HTR-8/SVneo (cell line): ENCODE data around the gene MCF2L.

Experiments used
- DNase-seq: peaks from one replicate; pipeline ENCODE4 v3.0.0; 2011; ENCODE audit warnings: low spot score, mixed read lengths; ENCODE audit not compliant: insufficient read length
- FAIRE-seq: peaks from 2 replicates; lab custom pipeline; 2011; peaks lifted over from hg19 to GRCh38; lab: Jason Lieb, UNC

The MCF2L gene

DNA sequence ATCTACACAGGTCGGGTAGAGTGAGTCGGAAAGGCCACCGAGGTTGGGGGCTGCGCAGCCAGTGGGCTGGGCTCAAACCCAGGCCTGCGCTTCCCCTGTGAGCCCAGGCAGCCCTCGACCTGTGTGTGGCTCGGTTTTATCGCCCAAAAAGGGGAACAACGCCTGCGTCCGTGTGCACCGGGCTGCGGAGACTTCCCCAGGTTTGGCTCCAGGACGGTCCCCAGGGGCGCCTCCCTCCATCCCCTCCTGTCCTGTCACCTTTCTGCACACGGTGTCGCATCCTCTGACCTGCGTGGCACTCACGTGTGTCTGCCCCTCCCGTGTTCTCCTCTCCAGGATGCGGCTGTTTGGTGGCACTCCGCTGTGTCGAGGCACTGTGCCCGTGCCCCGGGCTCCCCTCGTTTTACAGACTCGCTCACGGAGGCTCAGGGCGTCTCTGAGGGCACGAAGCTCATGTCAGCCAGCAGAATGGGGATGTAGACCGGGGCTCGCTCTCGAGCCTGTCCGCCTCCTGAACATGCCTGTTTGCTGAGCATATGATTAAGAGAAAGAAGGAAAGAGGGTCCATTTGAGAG is 25.9 kb downstream of the MCF2L start:
- FAIRE-seq: no peak
- DNase-seq: no peak

DNA sequence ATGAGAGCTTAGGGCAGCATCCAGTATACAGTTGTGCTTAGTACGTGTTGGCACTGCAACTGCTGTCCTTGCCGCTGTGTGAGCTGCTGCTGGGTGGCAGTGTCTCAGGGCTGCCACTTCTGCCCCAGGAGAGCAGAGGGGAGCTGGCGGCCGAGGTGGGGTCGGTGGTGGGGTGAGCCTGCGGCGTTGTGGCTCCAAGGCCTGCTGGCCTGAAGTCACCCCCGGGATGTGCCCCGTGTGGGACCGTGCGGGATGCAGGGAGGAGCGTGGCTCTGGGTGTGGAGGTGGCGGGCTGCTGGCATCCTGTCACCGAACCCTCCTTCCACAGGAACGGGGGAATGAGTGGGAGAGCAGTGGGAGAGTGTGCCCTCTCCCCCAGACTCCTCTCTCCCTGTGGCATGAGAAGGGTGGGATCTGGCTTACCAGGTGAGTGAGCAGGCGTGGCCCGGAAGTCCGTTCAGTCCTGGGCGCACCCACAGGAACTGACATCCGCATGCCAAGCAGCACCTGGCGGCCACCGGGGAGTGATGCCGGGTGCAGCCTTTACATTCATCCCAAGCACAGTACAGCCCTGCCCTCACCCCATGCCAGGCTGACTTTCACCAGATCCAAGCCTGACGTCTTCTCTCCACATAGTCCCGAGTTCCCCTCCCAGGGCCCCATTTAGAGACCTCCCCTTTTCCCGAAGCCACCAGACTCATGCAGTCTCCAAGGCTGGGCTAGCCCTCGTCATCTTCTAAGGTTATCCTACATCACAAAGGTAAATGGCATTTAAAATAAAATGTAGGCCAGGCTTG is 26.6 kb downstream of the MCF2L start:
- FAIRE-seq: no peak
- no peak for DNase-seq

DNA sequence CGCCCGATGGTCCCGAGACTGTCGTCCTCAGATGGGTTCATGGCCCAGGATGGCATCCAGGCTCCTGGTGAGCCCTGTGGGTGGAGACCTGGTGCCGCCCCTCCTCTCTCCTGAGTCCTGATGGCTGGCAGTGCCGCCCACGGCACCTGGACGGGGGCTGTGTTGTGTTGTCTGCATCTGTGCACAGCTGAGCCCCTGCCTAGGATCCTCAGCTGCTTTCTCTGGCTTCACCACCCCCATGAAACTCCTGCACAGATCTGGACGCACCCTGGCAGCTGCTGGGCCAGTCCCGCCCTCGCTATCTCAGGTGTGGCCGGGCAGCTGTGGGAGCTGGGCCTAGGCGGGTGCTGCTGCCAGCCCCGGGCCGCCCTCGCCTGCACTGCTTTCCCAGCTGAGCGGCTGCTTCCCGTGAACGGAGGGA is 27.7 kb downstream of the MCF2L start:
- no peak for DNase-seq
- FAIRE-seq: no peak

DNA sequence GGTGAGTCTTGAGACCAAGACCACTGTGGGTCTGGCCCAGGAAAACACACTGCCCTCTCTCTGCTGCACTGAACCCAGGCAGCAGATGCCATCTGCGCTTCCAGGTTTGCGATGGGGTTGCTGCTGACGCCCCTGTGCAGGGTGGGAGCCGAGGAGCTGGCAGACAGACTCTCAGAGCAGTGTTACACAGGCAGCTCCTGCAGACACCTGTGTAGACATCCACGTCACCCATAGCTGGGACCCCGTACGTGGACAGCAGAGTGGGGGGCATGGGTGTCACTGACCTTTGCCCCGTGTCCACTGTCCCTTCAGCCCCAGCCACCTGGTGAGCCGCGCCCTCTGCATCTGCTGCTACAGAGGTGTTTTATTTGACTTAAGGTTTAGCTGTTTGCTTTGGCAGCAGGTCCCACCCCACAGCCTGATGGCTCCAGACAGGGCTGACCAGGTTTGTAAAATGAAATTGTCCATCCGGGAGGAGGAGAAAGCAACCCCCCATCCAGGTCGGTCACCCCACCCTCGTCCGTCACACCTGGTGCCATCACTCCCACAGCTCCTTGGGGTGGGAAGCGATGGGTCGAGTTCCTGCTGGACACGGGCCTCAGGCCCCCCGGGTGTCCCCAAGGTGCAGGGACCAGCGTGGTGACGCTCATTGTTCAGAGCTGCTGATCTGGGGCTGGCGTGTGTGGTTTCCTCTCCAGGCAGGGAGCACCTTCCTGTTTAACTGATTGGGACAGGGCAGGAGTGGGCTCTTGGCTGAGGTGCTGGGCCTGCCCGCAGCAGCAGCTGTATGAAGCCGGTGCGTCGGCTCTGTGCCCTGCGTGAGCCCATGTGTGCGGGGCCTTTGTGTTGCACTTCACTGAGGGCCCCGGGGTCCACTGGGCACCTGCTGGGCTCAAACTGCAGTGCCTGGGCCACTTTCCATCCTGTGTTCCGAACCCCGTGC is 28.4 kb downstream of the MCF2L start:
- FAIRE-seq (no peak), DNase-seq (no peak)

DNA sequence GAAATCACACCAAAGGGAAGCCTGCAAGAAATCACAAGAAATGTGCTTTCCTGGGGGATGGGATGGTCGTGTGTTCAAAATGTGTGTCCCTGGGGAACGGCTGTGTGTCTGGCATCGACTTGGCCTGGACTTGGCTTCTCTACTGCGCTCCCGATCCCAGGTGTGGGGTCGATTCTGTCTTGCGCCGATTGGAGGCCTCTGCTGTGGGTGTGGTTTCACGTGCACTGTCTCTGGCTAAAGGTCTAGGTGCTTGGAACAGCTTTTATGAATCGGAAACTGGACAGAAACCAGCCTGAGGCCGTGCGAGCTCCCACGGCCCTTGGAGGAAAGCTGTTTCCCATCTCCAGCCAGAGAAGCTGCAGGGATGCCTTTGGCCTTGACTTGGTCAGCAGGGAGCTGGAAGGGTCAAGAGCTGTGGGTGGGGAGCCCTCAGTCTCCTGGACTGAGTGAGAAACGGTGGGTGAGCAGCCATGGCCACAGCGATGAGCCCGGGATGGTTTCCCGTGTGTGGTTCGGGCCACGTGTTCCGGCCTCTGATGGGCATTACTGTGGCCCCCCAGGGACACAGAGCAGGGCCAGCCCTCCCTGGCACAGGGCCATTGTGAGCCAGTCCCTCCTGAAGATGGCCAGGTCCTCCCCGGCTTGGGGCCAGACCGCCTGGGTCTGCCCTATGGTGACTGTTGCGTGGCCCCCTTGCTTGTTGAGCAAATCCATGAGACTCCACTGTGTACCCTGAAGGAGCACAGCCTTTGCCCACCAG is 29.7 kb downstream of the MCF2L start:
- FAIRE-seq (no peak), DNase-seq (no peak)

DNA sequence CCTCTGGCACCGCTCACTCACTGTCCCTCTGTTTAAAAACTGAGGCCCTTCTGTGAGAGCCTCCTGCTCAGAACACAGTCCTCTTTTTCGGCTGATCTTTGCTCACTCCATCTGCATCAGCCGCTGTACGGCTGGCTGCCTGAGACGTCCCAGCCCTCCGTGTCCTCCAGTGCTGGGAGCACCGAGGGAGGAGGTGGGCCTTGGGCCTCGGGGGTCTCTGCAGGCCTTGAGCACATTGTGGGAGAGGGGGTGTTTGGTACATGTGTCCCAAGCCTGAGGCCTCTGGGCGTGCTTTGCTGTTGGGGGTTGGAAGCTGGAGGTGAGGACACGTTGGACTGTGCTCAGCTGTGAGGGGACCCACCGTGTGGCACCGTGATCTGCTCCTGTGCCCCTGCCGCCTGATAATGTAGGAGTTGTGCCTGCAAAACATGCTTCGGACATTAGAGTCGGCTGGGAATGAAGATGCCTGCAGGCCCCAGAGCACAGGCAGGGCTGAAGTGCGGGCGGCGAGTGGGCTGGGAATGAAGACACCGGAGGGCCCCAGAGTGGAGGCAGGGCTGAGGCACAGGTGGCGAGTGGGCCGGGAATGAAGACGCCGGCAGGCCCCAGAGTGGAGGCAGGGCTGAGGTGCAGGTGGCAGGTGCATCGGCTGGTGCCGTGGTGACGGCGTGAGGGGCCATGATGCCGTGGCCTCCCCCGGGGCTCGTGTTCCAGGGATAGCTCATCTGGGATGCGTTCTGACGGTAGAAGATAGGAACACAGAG is 30.6 kb downstream of the MCF2L start:
- DNase-seq: no peak
- no peak for FAIRE-seq

DNA sequence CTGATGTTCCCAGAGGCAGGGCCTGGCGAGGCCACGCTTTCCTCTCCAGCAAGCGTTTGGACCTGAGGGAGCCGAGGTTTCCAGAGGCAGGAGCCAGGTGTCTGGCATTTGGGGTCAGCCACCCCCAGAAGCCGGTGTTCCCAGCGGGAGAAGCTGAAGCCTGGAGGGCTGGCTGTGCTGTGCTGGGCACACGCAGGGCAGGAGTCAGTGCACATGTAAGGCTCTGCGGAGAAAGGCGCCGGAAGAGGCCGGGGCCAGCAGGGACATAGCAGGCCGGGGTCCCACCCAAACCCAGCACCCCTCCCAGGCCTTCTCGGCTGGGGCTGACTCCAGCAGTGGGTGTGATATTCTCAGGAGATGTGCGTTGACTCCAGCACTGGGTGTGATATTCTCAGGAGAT is 31.6 kb downstream of the MCF2L start:
- DNase-seq (no peak), FAIRE-seq (no peak)

DNA sequence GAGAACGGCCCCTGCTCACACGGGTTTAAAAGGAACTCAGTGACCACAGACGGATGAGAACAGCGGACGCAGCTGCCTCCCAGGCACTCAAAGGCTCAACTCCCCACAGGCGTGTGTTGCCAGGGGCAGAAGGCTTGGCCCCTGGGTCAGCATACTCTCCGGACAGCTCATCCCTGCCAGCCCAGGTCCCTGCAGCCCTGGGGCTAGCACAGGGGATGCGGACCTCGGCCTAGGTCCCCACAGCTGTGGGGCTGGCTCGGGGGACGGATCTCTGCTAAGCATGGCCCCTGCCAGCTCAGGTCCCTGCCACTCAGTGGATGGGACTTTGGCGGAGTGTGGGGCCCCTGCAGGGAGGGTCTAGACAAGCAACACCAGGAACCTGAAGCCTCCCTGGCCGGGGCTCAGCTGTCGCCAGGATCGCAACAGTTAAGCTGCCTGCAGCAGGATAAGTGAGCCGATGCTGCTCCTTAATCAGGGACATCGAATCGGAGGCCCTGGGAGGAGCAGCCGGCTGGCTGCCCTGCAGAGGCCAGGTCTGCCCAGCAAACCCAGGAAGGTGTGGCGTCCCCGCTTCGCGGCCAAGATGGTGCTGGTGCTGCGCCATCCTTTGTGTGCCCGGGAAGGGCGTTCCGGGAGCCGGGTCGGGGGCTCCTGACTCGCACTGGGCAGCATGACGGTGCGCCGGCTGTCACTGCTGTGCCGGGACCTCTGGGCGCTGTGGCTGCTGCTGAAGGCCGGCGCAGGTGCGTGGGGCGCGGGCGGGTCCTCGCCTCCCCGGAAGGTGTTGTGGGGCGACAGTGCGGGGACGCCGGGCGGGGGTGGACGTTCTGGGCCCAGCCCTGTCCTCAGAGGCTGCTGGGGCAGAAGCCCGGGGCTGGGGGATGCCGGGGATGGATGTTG is 32.5 kb downstream of the MCF2L start:
- FAIRE-seq: peak; percentile 23
- peak; percentile 37 for DNase-seq

DNA sequence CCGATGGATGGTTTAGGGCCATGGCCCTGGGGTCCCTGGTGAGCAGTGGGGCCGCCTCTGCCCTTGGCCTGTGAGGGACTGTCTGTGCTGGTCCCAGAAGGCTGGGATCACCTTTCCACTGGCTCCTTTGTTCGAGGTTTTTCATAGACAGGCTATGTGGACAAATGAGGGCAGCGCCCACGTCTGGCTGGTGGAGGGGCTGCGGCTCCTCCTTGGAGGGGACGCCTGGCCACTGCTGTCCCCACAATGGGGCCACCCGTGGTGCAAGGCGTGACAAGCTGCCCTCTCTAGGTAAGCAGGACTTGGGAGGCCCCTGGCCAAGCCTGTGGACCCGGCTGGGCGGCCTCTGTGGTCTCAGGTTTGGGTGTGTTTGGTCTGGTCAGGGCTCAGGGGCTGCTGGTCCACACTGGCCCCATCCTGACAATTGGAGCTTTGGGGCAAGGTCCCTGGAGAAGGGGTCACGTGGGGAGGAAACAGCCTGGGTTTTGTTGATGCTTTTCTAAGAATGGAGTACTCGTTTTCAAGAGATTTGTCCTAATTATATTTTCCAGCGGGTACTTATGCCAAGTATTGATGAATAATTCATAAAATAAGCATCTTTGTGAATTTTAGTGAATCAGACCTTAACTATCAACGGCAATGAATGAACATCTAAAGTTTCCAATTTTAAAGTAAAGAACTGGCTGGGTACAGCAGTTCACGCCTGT is 33.3 kb downstream of the MCF2L start:
- DNase-seq: no peak
- FAIRE-seq: no peak

DNA sequence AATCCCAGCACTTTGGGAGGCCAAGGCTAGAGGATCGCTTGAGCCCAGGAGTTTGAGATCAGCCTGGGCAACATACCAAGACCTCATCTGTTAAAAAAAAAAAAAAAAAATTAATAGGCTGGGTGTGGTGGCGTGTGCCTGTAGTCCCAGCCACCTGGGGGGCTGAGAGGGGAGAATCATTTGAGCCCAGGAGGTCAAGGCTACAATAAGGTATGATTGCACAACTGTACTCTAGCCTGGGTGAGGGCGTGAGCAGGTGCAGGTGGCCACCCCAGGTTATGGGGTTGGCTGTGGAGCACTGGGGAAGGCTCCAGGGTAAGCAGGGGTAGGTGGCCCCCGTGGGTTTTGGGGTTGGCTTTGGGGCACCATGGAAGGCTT is 33.9 kb downstream of the MCF2L start:
- DNase-seq: no peak
- FAIRE-seq: no peak

DNA sequence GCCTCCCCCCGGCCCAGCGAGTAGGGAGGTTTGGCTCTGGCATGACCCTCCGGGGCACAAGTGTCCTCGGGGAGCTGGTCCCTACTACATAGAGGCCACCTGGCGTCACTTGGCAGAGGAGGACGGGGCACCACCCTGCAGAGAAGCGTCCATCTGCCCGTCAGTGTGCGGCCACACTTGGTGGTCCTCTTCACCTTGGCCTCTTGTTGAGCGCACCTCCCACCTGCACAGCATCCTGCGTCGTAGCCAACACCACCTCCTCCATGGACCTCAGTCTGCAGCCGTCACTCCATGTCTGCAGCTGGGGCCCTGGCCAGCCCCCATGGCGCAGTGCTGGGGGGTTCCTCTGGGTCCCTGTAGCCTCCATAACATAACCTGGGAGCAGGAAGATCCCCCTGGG is 35.1 kb downstream of the MCF2L start:
- no peak for FAIRE-seq
- no peak for DNase-seq

DNA sequence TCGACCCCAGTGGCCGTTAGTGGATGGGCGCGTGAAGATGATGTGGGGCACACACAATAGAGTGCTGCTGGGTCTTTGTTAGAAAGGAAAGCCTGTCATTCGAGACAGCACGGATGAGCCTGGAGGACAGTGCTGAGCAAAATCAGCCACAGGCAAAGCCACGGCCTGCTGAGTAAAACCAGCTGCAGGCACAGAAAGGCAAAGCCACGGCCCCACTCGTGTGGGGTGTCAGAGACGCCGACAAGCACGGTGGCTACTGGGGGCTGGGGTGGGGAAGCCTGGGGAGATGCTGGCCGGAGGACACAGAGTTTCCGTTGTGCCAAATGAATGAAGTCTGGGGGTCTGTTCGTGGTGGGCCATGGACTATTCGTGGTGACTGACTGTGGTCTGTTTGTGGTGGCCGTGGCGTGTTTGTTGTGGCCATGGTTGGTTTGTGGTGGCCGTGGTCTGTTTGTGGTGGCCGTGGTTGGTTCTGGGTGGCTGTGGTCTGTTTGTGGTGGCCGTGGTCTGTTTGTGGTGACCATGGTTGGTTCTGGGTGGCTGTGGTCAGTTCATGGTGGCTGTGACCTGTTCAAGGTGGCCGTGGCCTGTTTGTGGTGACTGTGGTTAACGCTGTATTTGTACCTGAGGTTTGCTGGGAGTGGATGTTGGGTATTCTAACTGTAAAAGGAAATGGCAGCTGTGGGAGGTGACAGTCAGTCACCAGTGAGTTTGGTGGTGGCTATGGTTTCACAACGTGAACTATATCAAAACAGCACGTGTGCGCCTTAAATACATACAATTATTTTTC is 36.3 kb downstream of the MCF2L start:
- no peak for FAIRE-seq
- no peak for DNase-seq

DNA sequence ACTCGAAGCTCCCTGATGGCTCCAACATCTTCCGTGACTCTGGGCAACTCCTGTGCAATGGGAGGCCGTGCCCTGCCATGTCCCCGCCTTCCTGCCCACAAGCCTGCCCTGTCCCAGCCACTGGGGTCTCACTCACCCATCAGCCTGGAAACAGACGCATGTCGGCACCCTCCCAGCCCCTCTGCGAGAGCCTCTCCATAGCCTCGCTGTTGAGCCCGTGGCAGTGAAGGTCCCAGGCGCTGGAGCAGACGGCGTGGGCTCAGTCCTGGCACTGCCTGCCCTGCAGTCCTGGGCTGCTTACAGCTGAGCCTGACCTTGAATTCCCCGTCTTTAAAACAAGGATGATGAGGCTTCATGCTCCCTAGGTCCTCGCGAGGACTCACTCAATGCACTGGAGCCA is 37.0 kb downstream of the MCF2L start:
- DNase-seq (no peak), FAIRE-seq (no peak)

DNA sequence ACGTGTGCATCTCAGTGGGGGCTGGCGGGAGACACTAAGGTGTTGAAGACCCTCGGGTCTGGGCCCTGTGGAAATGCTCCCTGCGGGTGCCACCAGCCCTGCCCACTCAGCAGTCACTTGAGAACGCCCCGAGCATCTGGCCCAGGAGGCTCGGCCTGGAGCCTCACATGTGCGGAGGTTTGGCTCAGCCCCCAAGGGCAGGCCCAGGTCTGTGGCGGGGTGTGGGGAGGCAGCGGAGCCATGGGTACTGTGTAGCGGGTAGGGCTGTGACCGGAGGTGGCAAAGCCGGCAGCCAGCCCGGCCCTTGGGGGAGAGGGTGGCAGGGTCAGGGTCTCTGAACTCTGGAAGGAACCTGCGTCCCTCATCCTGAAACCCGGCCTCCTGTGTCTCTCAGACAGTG is 37.6 kb downstream of the MCF2L start:
- FAIRE-seq (no peak), DNase-seq (no peak)

DNA sequence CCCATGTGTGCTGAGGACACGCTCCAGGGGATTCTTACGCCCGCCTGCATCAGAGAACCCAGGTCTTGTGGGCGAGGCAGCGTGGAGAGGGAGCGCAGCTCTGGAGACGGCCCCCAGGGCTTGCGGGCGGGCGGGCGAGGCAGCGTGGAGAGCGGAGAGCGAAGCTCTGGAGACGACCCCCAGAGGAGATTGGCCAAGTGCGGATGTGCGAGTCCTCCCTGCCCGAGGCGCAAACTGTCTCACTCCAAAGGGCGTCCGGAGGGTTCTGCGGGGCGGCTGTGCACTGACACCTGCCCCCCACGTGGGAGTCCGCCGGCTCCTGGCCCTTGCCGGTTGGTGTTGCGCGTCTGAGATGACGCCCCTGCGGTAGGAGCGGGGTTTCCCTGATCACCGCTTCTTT is 39.8 kb downstream of the MCF2L start:
- DNase-seq (no peak), FAIRE-seq (no peak)

DNA sequence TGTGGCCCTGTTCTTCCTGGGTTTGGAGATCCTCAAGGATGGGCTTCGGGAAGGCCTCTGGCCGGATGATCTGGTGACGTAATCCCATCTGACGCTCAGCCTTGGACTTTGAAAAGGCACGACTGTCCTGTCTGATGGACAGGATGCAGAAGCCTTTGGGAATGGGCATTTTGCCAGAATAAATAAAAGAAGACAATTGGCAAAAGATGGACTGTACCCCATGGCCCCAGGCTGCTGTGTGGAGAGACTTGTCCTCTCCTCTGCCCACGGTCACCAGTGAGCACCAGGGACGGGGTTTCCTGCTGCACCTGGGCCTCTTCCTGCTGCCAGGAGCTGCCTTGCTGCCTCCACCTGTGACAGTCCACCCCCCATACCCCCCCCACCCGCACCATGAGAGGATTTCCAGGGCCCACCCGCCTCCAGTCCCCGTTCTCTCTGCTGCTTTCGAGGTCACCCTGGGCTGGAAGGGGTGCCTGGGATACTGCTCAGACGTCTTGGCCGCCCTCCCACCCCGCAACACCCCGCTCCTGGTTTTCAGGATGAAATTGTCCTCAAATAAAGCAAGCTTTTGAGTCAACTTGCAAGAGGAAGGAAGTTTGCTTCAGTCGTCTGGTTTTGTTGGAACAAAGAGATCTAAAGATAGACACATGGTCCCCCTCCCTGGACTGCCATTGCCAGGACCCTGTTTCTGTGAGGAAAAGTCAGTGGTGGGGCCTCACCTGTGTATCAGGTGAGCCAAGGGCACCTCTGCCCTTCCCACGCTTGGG is 40.9 kb downstream of the MCF2L start:
- DNase-seq: peak; percentile 13
- no peak for FAIRE-seq

DNA sequence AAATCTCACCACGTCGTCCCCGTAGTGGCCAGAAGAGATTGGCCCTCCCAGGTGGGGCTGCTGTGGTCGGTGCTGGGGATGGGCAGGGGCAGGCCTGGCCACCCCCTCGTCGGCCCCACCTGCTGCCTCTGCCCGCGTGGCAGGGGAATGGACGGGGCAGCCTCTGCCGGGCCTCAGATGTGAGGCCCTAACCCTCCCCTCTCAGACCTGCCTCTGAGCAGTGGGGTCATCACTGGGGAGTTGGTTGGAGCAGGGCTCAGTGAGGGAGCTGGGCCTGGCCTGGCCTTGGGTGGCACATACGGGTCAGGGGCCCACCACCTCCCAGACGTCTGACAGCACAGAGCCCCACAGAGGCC is 41.5 kb downstream of the MCF2L start:
- DNase-seq (no peak), FAIRE-seq (no peak)
